H9 (cell line): ENCODE data around the gene SLC2A2. TPM values are rescaled to one million over a fixed set of nuclear protein-coding genes. Genes with fewer than 3 reads are reported as not detected.

Source experiments
- DNase-seq: peaks from one replicate; pipeline ENCODE4 v3.0.0-alpha.2; 2017
- H2AFZ ChIP-seq: one replicate; pipeline ENCODE4 v1.6.1; 2013; ENCODE audit warnings: mild to moderate bottlenecking, low read length, control low read depth, moderate library complexity
- H2AK5ac ChIP-seq: 2 replicates; pipeline ENCODE4 v1.6.1; 2013; ENCODE audit warnings: low read length, control low read depth, mixed read lengths; ENCODE audit not compliant: insufficient read length
- H2BK120ac ChIP-seq: one replicate; pipeline ENCODE4 v1.6.1; 2013; ENCODE audit warnings: low read depth, mild to moderate bottlenecking, low read length, control low read depth, inconsistent platforms; ENCODE audit not compliant: poor library complexity, severe bottlenecking
- H2BK12ac ChIP-seq: 2 replicates; pipeline ENCODE4 v1.6.1; 2013; ENCODE audit warnings: low read length, control low read depth, mixed read lengths, low read depth; ENCODE audit not compliant: insufficient read length
- H2BK15ac ChIP-seq: 2 replicates; pipeline ENCODE4 v1.6.1; 2013; ENCODE audit warnings: low read depth, low read length, control low read depth
- H2BK20ac ChIP-seq: one replicate; pipeline ENCODE4 v1.6.1; 2013; ENCODE audit warnings: low read depth, mild to moderate bottlenecking, low read length, control low read depth, inconsistent platforms; ENCODE audit not compliant: poor library complexity, severe bottlenecking
- H2BK5ac ChIP-seq: 2 replicates; pipeline ENCODE4 v1.6.1; 2013; ENCODE audit warnings: low read length, control low read depth, mixed read lengths; ENCODE audit not compliant: insufficient read length
- H3K14ac ChIP-seq: 2 replicates; pipeline ENCODE4 v1.6.1; 2013; ENCODE audit warnings: low read length, control low read depth; ENCODE audit not compliant: insufficient read depth
- H3K18ac ChIP-seq: 2 replicates; pipeline ENCODE4 v1.6.1; 2013; ENCODE audit warnings: low read depth, mild to moderate bottlenecking, mixed read lengths, low read length, control low read depth; ENCODE audit not compliant: insufficient read length
- H3K23ac ChIP-seq: 2 replicates; pipeline ENCODE4 v1.6.1; 2013; ENCODE audit warnings: low read length, control low read depth, mixed read lengths, low read depth; ENCODE audit not compliant: insufficient read length
- H3K23me2 ChIP-seq: 2 replicates; pipeline ENCODE4 v1.6.1; 2013; ENCODE audit warnings: low read depth, mild to moderate bottlenecking, mixed read lengths, low read length, control low read depth; ENCODE audit not compliant: insufficient read length, poor library complexity, severe bottlenecking
- H3K27ac ChIP-seq: 2 replicates; pipeline ENCODE4 v1.5.1; 2013; ENCODE audit warnings: low read length, control low read depth, mixed read lengths, low read depth; ENCODE audit not compliant: insufficient read length
- H3K27me3 ChIP-seq: 2 replicates; pipeline ENCODE4 v1.6.1; 2013; ENCODE audit warnings: low read length, control low read depth, inconsistent platforms; ENCODE audit not compliant: insufficient read depth
- H3K4ac ChIP-seq: 2 replicates; pipeline ENCODE4 v1.6.1; 2013; ENCODE audit warnings: low read depth, mild to moderate bottlenecking, control low read depth, inconsistent platforms, low read length, moderate library complexity
- H3K4me1 ChIP-seq: 2 replicates; pipeline ENCODE4 v1.6.1; 2013; ENCODE audit warnings: low read length, control low read depth, inconsistent platforms; ENCODE audit not compliant: insufficient read depth
- H3K4me2 ChIP-seq: 2 replicates; pipeline ENCODE4 v1.6.1; 2013; ENCODE audit warnings: low read length, control low read depth, mixed read lengths; ENCODE audit not compliant: insufficient read length, insufficient read depth
- H3K56ac ChIP-seq: 2 replicates; pipeline ENCODE4 v1.6.1; 2013; ENCODE audit warnings: low read depth, mild to moderate bottlenecking, mixed read lengths, low read length, control low read depth; ENCODE audit not compliant: insufficient read length
- H3K79me1 ChIP-seq: 2 replicates; pipeline ENCODE4 v1.6.1; 2013; ENCODE audit warnings: low read depth, mild to moderate bottlenecking, moderate library complexity, low read length, control low read depth, inconsistent platforms; ENCODE audit not compliant: insufficient read depth, poor library complexity, severe bottlenecking
- H3K79me2 ChIP-seq: 2 replicates; pipeline ENCODE4 v1.6.1; 2013; ENCODE audit warnings: low read length, control low read depth, inconsistent platforms; ENCODE audit not compliant: insufficient read depth
- H3K9ac ChIP-seq: 2 replicates; pipeline ENCODE4 v1.6.1; 2013; ENCODE audit warnings: low read length, control low read depth, mixed read lengths; ENCODE audit not compliant: insufficient read length; ENCODE audit errors: extremely low read depth
- H3K9me3 ChIP-seq: one replicate; pipeline ENCODE4 v1.6.1; 2013; ENCODE audit warnings: low read depth, low read length, inconsistent platforms; ENCODE audit not compliant: control insufficient read depth
- H3T11ph ChIP-seq: one replicate; pipeline ENCODE4 v1.6.1; 2013; ENCODE audit warnings: mild to moderate bottlenecking, low read length, control low read depth, inconsistent platforms
- H4K20me1 ChIP-seq: one replicate; pipeline ENCODE4 v1.6.1; 2013; ENCODE audit not compliant: control insufficient read depth, insufficient read length, insufficient read depth
- H4K5ac ChIP-seq: 2 replicates; pipeline ENCODE4 v1.6.1; 2013; ENCODE audit warnings: low read depth, mild to moderate bottlenecking, mixed read lengths, low read length, control low read depth; ENCODE audit not compliant: insufficient read length
- H4K8ac ChIP-seq: replicated peaks from 2 replicates; pipeline ENCODE4 v1.6.1; 2013; ENCODE audit warnings: low read length, control low read depth, mixed read lengths, low read depth; ENCODE audit not compliant: insufficient read length
- H4K91ac ChIP-seq: 2 replicates; pipeline ENCODE4 v1.6.1; 2013; ENCODE audit warnings: low read depth, mild to moderate bottlenecking, moderate library complexity, mixed read lengths, low read length, control low read depth; ENCODE audit not compliant: insufficient read length
- H3K27ac Mint-ChIP-seq, 3 experiments: 2 replicates in 2 of 3; 3 replicates in 1 of 3; pipeline ENCODE4 v1.8.0; 2020 to 2021; ENCODE audit warnings: mixed read lengths in 3 of 3, mild to moderate bottlenecking in 1 of 3, moderate library complexity in 1 of 3
- H3K27me3 Mint-ChIP-seq: 2 replicates; pipeline ENCODE4 v1.8.0; 2021; ENCODE audit warnings: low read depth, mild to moderate bottlenecking, moderate library complexity, mixed read lengths
- H3K36me3 Mint-ChIP-seq, 3 experiments: 2 replicates in 2 of 3; 3 replicates in 1 of 3; pipeline ENCODE4 v1.8.0; 2020 to 2021; ENCODE audit warnings: low read depth in 3 of 3, mixed read lengths in 3 of 3; ENCODE audit not compliant: insufficient read depth in 1 of 3
- H3K4me1 Mint-ChIP-seq, 2 experiments: 2 replicates each; pipeline ENCODE4 v1.8.0; 2020; ENCODE audit warnings: mixed read lengths in 2 of 2
- H3K4me3 Mint-ChIP-seq, 2 experiments: 2 replicates in 1 of 2; 3 replicates in 1 of 2; pipeline ENCODE4 v1.8.0; 2020 to 2021; ENCODE audit warnings: mild to moderate bottlenecking in 2 of 2, mixed read lengths in 2 of 2, moderate library complexity in 1 of 2
- H3K9me3 Mint-ChIP-seq, 2 experiments: 2 replicates in 1 of 2; 3 replicates in 1 of 2; pipeline ENCODE4 v1.8.0; 2020; ENCODE audit warnings: mild to moderate bottlenecking in 2 of 2, mixed read lengths in 2 of 2, moderate library complexity in 1 of 2
- CTCF ChIP-seq: fragments of 200-600 bp; sonication (generic); conservative IDR thresholded peaks from 3 replicates; pipeline ENCODE4 v1.8.0; 2021; ENCODE audit warnings: antibody characterized with exemption, mild to moderate bottlenecking
- WGBS: extraction: QIAGEN DNeasy Blood & Tissue Kit; methylation state at CpG from one replicate; pipeline ENCODE4 v1.1.7; 2013; ENCODE audit warnings: missing lambda C conversion rate, low lambda C conversion rate, mixed read lengths; ENCODE audit not compliant: insufficient read length; ENCODE audit errors: extremely low coverage; 5-methylcytosine and 5-hydroxymethylcytosine counted together
- total RNA-seq: library from RNA; stranded (reverse); gene quantifications from 2 replicates; pipeline ENCODE4 v1.2.1, GENCODE V29; 2021

Gene SLC2A2
- total RNA-seq, 1 experiment from 2014 or later, result not detected

GRCh38 chr3:171011109-171011872 is 15.2 kb downstream of the SLC2A2 start:
- Histone ChIP-seq H3K23me2 (no peaks in the 10 kb centered on the region), H4K5ac (no peak overlapping the region), H3K9me3 (no peaks in the 10 kb centered on the region), H3K4ac (no peak overlapping the region), H3K4me2 (no peak overlapping the region), H2BK15ac (no peak overlapping the region), H3K9ac (no peak overlapping the region), H4K20me1 (no peaks in the 10 kb centered on the region), H2BK120ac (no peak overlapping the region), H3K4me1 (no peaks in the 10 kb centered on the region), H3K56ac (no peak overlapping the region), H3K79me1 (no peaks in the 10 kb centered on the region), H2AFZ (no peak overlapping the region), H3K27ac (no peak overlapping the region), H2BK20ac (no peak overlapping the region), H2AK5ac (no peak overlapping the region), H4K91ac (no peak overlapping the region), H3K27me3 (no peaks in the 10 kb centered on the region), H2BK5ac (no peak overlapping the region), H3K18ac (no peak overlapping the region), H3K23ac (no peak overlapping the region), H4K8ac (no peak overlapping the region), H3T11ph (no peak overlapping the region), H3K79me2 (no peaks in the 10 kb centered on the region), H2BK12ac (no peak overlapping the region), H3K14ac (no peak overlapping the region)
- H3K4me1 Mint-ChIP-seq, result no peaks in the 10 kb centered on the region
- no peaks in the 10 kb centered on the region for H3K36me3 Mint-ChIP-seq
- H3K4me3 Mint-ChIP-seq, result no peak overlapping the region
- no CpG with 5 or more reads among the region's 2 CpGs for WGBS
- no peak overlapping the region for H3K27ac Mint-ChIP-seq
- H3K9me3 Mint-ChIP-seq, result no peaks in the 10 kb centered on the region
- H3K27me3 Mint-ChIP-seq, result no peaks in the 10 kb centered on the region; the same call in 1 of the 2 replicates
- no peak for DNase-seq
- no peak for TF ChIP-seq CTCF
